ENCODE measurements around the gene SLC9A7. TPM values are rescaled to one million over a fixed set of nuclear protein-coding genes. Genes with fewer than 3 reads are reported as not detected.
"Not testable (repeated sequence)": the region's sequence is repeated elsewhere in the genome, so short reads cannot be mapped to it uniquely, and the experiment has no call there.

Gene SLC9A7
- total and polyA plus RNA-seq, 8 donors: 0.29 to 25.6 (median 9.1) TPM

GRCh38 chrX:46730765-46731164, 28.2 kb downstream of the SLC9A7 start:
- Histone ChIP-seq H3K4me3 (no peak overlapping the region), H3K9me3 (peaks cover 0 to 14% (median 4%) of the 10 kb centered on the region in 4 donors), H3K27me3 (no peaks in the 10 kb centered on the region), H3K4me1 (no peaks in the 10 kb centered on the region), H3K27ac (no peak overlapping the region), H3K36me3 (no peaks in the 10 kb centered on the region)
- no peak for DNase-seq
- intact Hi-C loops (cut with DNase I; ENCODE audit: low total_unique reads): no loop called here
- WGBS, 5 donors: 73 to 100% (median 77%) methylated on average over 1 of the region's 1 CpG
- TF ChIP-seq POLR2A (IDR thresholded peaks at IDR 0.05): no peak
- TF ChIP-seq POLR2AphosphoS5 (IDR thresholded peaks at IDR 0.05): no peak
- TF ChIP-seq CTCF (IDR thresholded peaks at IDR 0.05): no peak
- no peak for TF ChIP-seq EP300 (IDR thresholded peaks at IDR 0.05)

- no peak for DNase-seq
- intact Hi-C loops (cut with DNase I; ENCODE audit: low total_unique reads): no loop called here
Measured at GRCh38 chrX:46727441-46727840, 31.5 kb downstream of the SLC9A7 start.

GRCh38 chrX:46723569-46723927, 35.4 kb downstream of the SLC9A7 start:
- H3K9me3 ChIP-seq; H3K4me3 ChIP-seq; H3K27me3 ChIP-seq; intact Hi-C loops (cut with DNase I; ENCODE audit: low total_unique reads); H3K27ac ChIP-seq; H3K36me3 ChIP-seq; DNase-seq; H3K4me1 ChIP-seq: not testable (repeated sequence)
- 60 to 98% (median 86%) methylated on average over 3 of the region's 3 CpGs for WGBS, 5 donors

More at GRCh38 chrX:46727441-46727840, 31.5 kb downstream of the SLC9A7 start:
- H3K27ac ChIP-seq: no peak overlapping the region
- 51 to 71% (median 65%) methylated on average over 5 of the region's 5 CpGs for WGBS, 5 donors
- TF ChIP-seq POLR2A (IDR thresholded peaks at IDR 0.05) (no peak), POLR2AphosphoS5 (IDR thresholded peaks at IDR 0.05) (no peak), CTCF (IDR thresholded peaks at IDR 0.05) (no peak), EP300 (IDR thresholded peaks at IDR 0.05) (no peak)
- H3K4me1 ChIP-seq: no peaks in the 10 kb centered on the region
- H3K36me3 ChIP-seq: no peaks in the 10 kb centered on the region
- H3K9me3 ChIP-seq: no peaks in the 10 kb centered on the region
- no peaks in the 10 kb centered on the region for H3K27me3 ChIP-seq
- H3K4me3 ChIP-seq: no peak overlapping the region

- H3K36me3 ChIP-seq: no peaks in the 10 kb centered on the region
- TF ChIP-seq POLR2AphosphoS5 (IDR thresholded peaks at IDR 0.05) (no peak), CTCF (IDR thresholded peaks at IDR 0.05) (no peak), EP300 (IDR thresholded peaks at IDR 0.05) (no peak), POLR2A (IDR thresholded peaks at IDR 0.05) (no peak)
- H3K27me3 ChIP-seq: no peaks in the 10 kb centered on the region
- no peaks in the 10 kb centered on the region for H3K4me1 ChIP-seq
- DNase-seq: no peak
- H3K9me3 ChIP-seq: peaks cover 0 to under 1% (median 0%) of the 10 kb centered on the region in 4 donors
- 69 to 81% (median 78%) methylated on average over 7 of the region's 7 CpGs for WGBS, 5 donors
- intact Hi-C loops (cut with DNase I; ENCODE audit: low total_unique reads): no loop called here
- H3K27ac ChIP-seq: no peak overlapping the region
- H3K4me3 ChIP-seq: no peak overlapping the region
Measured at GRCh38 chrX:46722742-46723568, 36.0 kb downstream of the SLC9A7 start.

- Histone ChIP-seq H3K27me3 (no peaks in the 10 kb centered on the region), H3K36me3 (no peaks in the 10 kb centered on the region), H3K9me3 (peaks cover 0 to 7% (median 0%) of the 10 kb centered on the region in 4 donors), H3K4me3 (no peak overlapping the region), H3K27ac (no peak overlapping the region), H3K4me1 (no peaks in the 10 kb centered on the region)
- intact Hi-C loops (cut with DNase I; ENCODE audit: low total_unique reads): no loop called here
- DNase-seq: no peak
- no peak for TF ChIP-seq EP300 (IDR thresholded peaks at IDR 0.05)
- TF ChIP-seq POLR2AphosphoS5 (IDR thresholded peaks at IDR 0.05): no peak
- TF ChIP-seq CTCF (IDR thresholded peaks at IDR 0.05): no peak
- no peak for TF ChIP-seq POLR2A (IDR thresholded peaks at IDR 0.05)
- 58 to 85% (median 65%) methylated on average over 3 of the region's 3 CpGs for WGBS, 5 donors
Measured at GRCh38 chrX:46716796-46717195, 42.1 kb downstream of the SLC9A7 start.
